ENCODE data around the gene PKHD1. TPM values are rescaled to one million over a fixed set of nuclear protein-coding genes. Genes with fewer than 3 reads are reported as not detected.

PKHD1 gene
- polyA plus RNA-seq, 1 of the 3 experiments (the other 2 are of a cell fraction): not detected

DNA sequence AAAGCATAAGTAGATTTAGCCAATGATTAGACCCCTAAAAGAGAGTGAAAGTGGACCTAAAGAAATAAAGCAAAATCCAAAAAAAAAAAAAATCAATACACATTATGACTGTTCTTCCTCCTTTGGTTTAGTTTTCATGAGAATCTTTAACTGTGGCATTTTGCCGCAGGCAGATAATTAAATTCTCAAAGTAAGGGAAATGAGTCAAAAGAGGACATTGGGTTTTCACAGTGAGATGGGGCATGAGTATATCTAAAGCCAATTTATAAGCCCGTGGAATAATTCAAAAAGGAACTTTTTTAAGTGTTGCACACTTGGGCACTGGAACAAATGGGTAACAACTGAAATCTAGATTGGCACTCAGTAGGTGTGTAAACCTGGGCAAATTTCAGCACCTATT lies 230.3 kb downstream of the PKHD1 start:
- DNase-seq: no peak
- H3K79me2 ChIP-seq (ENCODE audit: insufficient read depth): no peaks in the 10 kb centered on the region
- H3K27me3 ChIP-seq (ENCODE audit: insufficient read depth): no peaks in the 10 kb centered on the region
- no peak overlapping the region for H2AFZ ChIP-seq (ENCODE audit: low read depth)
- H3K4me2 ChIP-seq: no peak overlapping the region
- H3F3A ChIP-seq (replicated peaks; ENCODE audit: insufficient read depth): no peaks in the 10 kb centered on the region
- H3K27ac ChIP-seq (ENCODE audit: low read depth in 2 of 2, low read length in 1 of 2): no peak overlapping the region
- H3K9me2 ChIP-seq: no peaks in the 10 kb centered on the region
- POLR2A ChIA-PET: no interaction called here
- H3K9ac ChIP-seq: no peak overlapping the region
- no peak overlapping the region for H3K4me3 ChIP-seq (ENCODE audit: low read depth in 2 of 2, low read length in 1 of 2)
- H3K9me3 ChIP-seq: no peaks in the 10 kb centered on the region
- TF ChIP-seq NRF1 (IDR thresholded peaks at IDR 0.05; ENCODE audit: low read depth, low read length) (no peak), ELF1 (IDR thresholded peaks at IDR 0.05) (no peak), FOXJ3 (CRISPR knock-in tag; IDR thresholded peaks at IDR 0.05) (no peak), MEF2A (IDR thresholded peaks at IDR 0.05; ENCODE audit: borderline replicate concordance, low read depth) (no peak), GATA2 (CRISPR knock-in tag; IDR thresholded peaks at IDR 0.05) (no peak)
- TF ChIP-seq, protein P1, sequence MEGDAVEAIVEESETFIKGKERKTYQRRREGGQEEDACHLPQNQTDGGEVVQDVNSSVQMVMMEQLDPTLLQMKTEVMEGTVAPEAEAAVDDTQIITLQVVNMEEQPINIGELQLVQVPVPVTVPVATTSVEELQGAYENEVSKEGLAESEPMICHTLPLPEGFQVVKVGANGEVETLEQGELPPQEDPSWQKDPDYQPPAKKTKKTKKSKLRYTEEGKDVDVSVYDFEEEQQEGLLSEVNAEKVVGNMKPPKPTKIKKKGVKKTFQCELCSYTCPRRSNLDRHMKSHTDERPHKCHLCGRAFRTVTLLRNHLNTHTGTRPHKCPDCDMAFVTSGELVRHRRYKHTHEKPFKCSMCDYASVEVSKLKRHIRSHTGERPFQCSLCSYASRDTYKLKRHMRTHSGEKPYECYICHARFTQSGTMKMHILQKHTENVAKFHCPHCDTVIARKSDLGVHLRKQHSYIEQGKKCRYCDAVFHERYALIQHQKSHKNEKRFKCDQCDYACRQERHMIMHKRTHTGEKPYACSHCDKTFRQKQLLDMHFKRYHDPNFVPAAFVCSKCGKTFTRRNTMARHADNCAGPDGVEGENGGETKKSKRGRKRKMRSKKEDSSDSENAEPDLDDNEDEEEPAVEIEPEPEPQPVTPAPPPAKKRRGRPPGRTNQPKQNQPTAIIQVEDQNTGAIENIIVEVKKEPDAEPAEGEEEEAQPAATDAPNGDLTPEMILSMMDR (IDR thresholded peaks at IDR 0.05): no peak
- CTCF ChIA-PET: no interaction called here
- H3K36me3 ChIP-seq (replicated peaks in 1 of 2; ENCODE audit: control insufficient read depth in 1 of 2, insufficient read depth in 2 of 2, low read length in 1 of 2): no peaks in the 10 kb centered on the region
- H4K20me1 ChIP-seq (ENCODE audit: insufficient read depth): no peaks in the 10 kb centered on the region
- H3K4me1 ChIP-seq (ENCODE audit: control insufficient read depth in 1 of 2, insufficient read depth in 2 of 2, low read depth in 1 of 2, low read length in 1 of 2): no peaks in the 10 kb centered on the region
- WGBS (ENCODE audit: low lambda C conversion rate): 33% methylated on average over 2 of the region's 2 CpGs

DNA sequence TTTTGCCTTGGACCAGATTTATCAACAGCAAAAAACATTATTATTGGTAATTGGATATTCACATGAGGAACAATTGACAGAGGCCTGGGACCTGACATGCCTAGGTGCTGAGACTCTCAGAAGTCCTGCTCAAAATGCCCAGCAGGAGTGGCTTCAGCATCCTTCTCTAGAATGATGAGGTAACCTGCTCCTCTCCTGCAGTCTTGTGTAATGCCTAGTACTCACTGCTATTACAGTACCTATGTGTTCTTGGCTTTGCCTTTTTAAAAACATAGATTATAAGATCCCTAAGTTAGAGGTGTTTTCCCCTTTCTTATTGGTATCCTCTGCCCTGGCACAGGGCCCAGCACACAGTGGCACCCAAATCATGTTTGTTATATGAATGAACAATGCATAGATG lies 230.9 kb downstream of the PKHD1 start:
- Histone ChIP-seq H3K9ac (no peak overlapping the region), H3K36me3 (replicated peaks in 1 of 2; ENCODE audit: control insufficient read depth in 1 of 2, insufficient read depth in 2 of 2, low read length in 1 of 2) (no peaks in the 10 kb centered on the region), H3K4me2 (no peak overlapping the region), H3K4me1 (ENCODE audit: control insufficient read depth in 1 of 2, insufficient read depth in 2 of 2, low read depth in 1 of 2, low read length in 1 of 2) (no peaks in the 10 kb centered on the region), H3K9me2 (no peaks in the 10 kb centered on the region), H3K27me3 (ENCODE audit: insufficient read depth) (no peaks in the 10 kb centered on the region), H4K20me1 (ENCODE audit: insufficient read depth) (no peaks in the 10 kb centered on the region), H3K27ac (ENCODE audit: low read depth in 2 of 2, low read length in 1 of 2) (no peak overlapping the region), H3K4me3 (ENCODE audit: low read depth in 2 of 2, low read length in 1 of 2) (no peak overlapping the region), H2AFZ (ENCODE audit: low read depth) (no peak overlapping the region), H3K79me2 (ENCODE audit: insufficient read depth) (no peaks in the 10 kb centered on the region), H3F3A (replicated peaks; ENCODE audit: insufficient read depth) (no peaks in the 10 kb centered on the region), H3K9me3 (no peaks in the 10 kb centered on the region)
- DNase-seq: no peak
- ChIA-PET POLR2A (no interaction called here), CTCF (interaction anchor here (0.6 to 1.4 kb wide), 5 partner anchors 45 to 193 kb away, joined by 3 to 5 read pairs (median 3); no protein-coding TSS in a partner anchor)
- TF ChIP-seq, protein P2, sequence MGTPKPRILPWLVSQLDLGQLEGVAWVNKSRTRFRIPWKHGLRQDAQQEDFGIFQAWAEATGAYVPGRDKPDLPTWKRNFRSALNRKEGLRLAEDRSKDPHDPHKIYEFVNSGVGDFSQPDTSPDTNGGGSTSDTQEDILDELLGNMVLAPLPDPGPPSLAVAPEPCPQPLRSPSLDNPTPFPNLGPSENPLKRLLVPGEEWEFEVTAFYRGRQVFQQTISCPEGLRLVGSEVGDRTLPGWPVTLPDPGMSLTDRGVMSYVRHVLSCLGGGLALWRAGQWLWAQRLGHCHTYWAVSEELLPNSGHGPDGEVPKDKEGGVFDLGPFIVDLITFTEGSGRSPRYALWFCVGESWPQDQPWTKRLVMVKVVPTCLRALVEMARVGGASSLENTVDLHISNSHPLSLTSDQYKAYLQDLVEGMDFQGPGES (IDR thresholded peaks at IDR 0.05; ENCODE audit: low read depth, low read length): no peak
- no peak for TF ChIP-seq FOXJ3 (CRISPR knock-in tag; IDR thresholded peaks at IDR 0.05)
- TF ChIP-seq GABPA (IDR thresholded peaks at IDR 0.05; ENCODE audit: low read depth): no peak
- no peak for TF ChIP-seq CHD2 (IDR thresholded peaks at IDR 0.05; ENCODE audit: low read length, partially characterized antibody)
- TF ChIP-seq, protein P3, sequence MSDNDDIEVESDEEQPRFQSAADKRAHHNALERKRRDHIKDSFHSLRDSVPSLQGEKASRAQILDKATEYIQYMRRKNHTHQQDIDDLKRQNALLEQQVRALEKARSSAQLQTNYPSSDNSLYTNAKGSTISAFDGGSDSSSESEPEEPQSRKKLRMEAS (IDR thresholded peaks at IDR 0.05; ENCODE audit: low read depth): no peak
- TF ChIP-seq NRF1 (IDR thresholded peaks at IDR 0.05; ENCODE audit: low read depth, low read length): no peak
- TF ChIP-seq, protein P4, sequence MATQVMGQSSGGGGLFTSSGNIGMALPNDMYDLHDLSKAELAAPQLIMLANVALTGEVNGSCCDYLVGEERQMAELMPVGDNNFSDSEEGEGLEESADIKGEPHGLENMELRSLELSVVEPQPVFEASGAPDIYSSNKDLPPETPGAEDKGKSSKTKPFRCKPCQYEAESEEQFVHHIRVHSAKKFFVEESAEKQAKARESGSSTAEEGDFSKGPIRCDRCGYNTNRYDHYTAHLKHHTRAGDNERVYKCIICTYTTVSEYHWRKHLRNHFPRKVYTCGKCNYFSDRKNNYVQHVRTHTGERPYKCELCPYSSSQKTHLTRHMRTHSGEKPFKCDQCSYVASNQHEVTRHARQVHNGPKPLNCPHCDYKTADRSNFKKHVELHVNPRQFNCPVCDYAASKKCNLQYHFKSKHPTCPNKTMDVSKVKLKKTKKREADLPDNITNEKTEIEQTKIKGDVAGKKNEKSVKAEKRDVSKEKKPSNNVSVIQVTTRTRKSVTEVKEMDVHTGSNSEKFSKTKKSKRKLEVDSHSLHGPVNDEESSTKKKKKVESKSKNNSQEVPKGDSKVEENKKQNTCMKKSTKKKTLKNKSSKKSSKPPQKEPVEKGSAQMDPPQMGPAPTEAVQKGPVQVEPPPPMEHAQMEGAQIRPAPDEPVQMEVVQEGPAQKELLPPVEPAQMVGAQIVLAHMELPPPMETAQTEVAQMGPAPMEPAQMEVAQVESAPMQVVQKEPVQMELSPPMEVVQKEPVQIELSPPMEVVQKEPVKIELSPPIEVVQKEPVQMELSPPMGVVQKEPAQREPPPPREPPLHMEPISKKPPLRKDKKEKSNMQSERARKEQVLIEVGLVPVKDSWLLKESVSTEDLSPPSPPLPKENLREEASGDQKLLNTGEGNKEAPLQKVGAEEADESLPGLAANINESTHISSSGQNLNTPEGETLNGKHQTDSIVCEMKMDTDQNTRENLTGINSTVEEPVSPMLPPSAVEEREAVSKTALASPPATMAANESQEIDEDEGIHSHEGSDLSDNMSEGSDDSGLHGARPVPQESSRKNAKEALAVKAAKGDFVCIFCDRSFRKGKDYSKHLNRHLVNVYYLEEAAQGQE (IDR thresholded peaks at IDR 0.05; ENCODE audit: low read depth, low read length): no peak
- TF ChIP-seq, protein P1 (IDR thresholded peaks at IDR 0.05): no peak
- TF ChIP-seq, protein P5, sequence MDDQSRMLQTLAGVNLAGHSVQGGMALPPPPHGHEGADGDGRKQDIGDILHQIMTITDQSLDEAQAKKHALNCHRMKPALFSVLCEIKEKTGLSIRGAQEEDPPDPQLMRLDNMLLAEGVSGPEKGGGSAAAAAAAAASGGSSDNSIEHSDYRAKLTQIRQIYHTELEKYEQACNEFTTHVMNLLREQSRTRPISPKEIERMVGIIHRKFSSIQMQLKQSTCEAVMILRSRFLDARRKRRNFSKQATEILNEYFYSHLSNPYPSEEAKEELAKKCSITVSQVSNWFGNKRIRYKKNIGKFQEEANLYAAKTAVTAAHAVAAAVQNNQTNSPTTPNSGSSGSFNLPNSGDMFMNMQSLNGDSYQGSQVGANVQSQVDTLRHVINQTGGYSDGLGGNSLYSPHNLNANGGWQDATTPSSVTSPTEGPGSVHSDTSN (IDR thresholded peaks at IDR 0.05): no peak
- TF ChIP-seq NFIC (IDR thresholded peaks at IDR 0.05; ENCODE audit: borderline replicate concordance): no peak
- no peak for TF ChIP-seq EP300 (IDR thresholded peaks at IDR 0.05; ENCODE audit: borderline replicate concordance in 1 of 2, low read depth in 1 of 2, low read length in 1 of 2)
- no peak for TF ChIP-seq RAD21 (IDR thresholded peaks at IDR 0.05; ENCODE audit: low read length)

All from SK-N-SH (cell line).